CD4-positive, alpha-beta T cell treated with Interleukin-6 at 100 ng/mL for 8 hours (primary cell): Measurements from ENCODE around the gene IRAK3.

Experiments
- DNase-seq: peaks from one replicate; pipeline ENCODE4 v3.0.0-alpha.2; 2020; ENCODE audit warnings: mixed read lengths, low spot score

Gene IRAK3, protein sequence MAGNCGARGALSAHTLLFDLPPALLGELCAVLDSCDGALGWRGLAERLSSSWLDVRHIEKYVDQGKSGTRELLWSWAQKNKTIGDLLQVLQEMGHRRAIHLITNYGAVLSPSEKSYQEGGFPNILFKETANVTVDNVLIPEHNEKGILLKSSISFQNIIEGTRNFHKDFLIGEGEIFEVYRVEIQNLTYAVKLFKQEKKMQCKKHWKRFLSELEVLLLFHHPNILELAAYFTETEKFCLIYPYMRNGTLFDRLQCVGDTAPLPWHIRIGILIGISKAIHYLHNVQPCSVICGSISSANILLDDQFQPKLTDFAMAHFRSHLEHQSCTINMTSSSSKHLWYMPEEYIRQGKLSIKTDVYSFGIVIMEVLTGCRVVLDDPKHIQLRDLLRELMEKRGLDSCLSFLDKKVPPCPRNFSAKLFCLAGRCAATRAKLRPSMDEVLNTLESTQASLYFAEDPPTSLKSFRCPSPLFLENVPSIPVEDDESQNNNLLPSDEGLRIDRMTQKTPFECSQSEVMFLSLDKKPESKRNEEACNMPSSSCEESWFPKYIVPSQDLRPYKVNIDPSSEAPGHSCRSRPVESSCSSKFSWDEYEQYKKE

DNA sequence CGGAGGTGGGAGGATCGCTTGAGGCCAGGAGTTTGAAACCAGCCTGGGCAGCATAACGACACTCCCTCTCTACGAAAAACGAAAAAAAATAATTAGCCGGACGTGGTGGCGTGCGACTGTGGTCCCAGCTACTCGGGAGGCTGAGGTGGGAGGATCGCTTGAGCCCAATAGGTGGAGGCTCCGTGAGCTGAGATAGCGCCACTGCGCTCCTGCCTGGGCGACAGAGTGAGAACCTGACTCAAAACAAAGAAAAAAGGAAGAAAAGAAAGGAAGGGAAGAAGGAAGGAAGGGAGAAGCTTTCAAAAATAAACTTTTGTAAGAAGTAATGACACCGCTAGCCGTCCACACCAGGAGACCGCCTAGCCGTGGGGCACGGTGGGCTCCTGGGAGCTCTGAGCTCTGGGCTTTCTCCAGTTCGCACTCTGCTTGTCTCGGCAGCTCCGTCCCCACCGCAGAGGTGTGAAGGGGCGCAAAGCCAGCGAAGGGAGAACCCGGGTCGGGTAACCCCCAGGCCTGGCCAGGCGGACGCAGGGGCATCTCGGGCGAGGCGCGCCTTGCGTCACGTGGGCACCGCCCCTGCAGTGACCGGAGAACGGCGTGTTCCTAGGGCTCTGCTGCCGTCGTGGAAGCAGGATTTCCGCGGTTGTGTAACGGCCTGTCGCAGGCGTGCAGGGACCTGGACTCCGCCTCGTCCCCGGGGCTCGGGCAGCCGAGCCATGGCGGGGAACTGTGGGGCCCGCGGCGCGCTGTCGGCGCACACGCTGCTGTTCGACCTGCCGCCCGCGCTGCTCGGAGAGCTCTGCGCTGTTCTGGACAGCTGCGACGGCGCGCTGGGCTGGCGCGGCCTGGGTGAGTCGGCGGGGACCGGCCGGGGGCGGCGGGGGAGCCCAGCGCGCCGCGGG is at the start of gene IRAK3:
IRAK3 (plus strand) TSS at position 631 of the 902 bp plus-strand sequence; CDS start at position 717, 86 bp downstream.
- no peak for DNase-seq

DNA sequence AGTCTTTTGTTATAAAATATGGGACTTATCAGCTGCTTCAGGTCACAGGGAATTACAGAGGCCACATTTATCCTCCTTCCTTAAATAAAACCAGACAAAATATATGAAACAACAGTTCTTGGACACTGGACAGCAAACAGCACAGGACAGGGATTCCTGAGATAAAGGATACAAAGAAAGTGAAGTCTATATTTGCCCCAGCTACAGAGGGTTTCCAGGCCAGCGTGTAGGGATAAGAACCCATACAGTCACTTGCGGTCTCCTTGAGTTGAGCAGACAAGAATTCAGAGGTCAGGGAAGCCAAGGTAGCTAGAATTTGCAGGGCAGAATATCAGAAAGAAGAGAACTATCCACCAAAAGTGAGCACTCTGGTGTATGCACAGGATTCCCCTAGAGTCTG is 49.7 kb upstream of the IRAK3 start:
- no peak for DNase-seq

DNA sequence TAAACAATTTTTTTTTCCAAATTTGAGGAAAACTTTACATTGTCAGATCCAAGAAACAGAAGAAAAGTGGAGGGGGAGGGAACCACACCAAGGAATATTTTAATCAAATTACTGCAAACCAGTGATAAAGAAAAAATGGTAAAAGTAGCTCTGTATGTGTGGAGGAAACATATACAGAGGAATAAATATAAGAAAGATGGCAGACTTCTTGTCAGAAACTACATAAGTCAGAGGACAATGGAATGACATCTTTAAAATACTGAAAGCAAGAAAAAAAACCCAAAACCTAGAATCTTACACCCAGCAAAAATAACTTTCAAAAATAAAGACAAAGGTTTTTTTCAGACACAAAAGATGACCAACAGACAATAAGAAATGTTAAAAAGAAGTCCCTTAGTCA is 48.3 kb upstream of the IRAK3 start:
- no peak for DNase-seq

DNA sequence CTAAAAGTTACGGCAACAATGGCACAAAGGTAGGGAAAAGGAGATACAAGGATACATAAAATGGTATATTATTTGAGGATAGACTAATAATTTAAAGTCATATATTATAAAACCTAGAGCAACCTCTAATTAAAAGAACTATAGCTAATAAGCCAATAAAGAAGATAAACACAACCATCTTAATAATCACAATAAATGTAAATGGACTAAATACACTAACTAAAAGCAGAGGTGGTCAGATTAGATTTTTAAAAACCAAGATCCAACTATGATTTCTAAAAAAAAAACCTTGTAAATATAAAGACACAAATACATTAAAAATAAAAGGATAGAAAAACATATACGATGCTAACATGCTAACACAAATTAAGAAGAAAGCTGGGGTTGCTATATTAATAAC is 47.7 kb upstream of the IRAK3 start:
- no peak for DNase-seq

DNA sequence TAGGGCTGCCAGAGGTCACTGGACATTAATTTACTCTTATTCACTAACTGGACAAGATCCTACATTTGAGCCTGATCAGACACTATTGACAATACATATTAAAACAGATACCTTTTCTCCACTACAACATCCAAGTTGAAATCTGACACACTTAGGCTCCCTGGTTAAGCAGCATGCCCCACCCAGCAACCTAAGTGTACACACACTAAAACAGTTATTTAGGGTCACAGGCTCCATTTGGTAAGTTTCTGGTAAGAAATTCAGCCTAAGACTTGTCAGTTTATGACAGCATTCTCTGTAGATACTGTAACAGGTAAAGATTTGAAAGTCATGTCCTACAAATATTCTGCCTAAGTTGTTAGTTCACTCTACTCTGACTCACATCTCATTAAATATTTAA is 46.2 kb upstream of the IRAK3 start:
- DNase-seq, result no peak

DNA sequence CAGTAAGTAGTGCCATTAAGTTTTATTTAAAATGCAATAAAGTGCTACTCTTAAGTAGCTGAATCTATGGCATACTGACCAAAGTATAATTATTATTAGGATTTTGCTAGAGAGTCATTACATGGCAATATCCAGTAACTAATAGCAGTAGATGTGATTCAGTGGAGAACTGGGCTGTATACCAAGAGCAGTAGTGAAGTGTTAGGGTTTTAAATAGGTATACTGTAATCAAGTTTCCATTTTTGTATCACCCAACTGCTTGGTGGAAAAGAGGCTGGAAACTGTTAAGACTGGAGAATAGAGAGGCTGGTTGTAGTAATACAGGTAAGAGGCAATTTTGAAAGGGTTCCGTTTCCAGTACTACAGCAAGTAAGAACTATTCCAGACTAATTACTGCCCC is 45.1 kb upstream of the IRAK3 start:
- no peak for DNase-seq

DNA sequence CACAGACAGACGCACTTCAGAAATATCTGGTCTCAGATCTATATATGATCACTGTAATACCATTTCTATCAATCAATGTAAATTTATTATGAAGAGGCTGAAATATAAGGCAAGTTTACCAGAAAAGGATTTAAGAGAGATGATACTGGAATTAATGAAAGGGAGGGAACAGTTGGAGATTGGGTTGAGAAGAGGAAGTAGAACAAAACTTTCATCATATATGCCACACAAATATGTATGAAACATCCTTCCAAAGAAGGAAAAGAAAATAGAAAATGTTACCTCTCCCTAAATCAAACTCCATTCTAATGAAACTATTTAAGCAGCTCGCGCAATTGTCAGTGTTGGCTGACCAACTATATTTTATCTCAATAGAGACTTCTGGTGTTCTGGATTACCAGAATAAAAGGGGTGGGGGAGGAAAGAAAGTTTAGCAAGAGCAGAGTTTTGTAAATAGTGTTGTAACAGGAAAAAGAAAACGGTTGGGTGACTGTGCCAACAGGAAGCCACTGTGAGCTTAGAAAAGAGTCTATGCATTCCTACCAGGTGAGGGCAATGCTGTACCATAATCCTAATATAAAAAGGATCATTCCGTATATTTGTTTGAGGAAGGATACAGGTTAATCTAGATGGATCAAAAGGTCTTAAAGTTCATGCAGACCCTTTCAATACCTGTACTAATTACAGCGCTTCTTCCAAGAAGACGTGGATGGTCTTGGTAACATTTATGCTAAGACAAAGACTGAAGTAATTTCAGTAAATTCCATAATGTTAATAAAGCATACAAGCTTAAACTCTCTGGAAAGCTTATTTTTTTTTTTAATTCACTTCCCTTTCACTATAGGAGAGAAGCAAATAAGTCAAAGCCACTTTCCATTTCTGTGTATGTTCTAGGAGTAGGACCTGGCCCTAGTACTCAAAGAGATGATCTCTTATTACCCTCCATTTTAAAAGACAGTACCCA is 43.9 kb upstream of the IRAK3 start:
- no peak for DNase-seq

DNA sequence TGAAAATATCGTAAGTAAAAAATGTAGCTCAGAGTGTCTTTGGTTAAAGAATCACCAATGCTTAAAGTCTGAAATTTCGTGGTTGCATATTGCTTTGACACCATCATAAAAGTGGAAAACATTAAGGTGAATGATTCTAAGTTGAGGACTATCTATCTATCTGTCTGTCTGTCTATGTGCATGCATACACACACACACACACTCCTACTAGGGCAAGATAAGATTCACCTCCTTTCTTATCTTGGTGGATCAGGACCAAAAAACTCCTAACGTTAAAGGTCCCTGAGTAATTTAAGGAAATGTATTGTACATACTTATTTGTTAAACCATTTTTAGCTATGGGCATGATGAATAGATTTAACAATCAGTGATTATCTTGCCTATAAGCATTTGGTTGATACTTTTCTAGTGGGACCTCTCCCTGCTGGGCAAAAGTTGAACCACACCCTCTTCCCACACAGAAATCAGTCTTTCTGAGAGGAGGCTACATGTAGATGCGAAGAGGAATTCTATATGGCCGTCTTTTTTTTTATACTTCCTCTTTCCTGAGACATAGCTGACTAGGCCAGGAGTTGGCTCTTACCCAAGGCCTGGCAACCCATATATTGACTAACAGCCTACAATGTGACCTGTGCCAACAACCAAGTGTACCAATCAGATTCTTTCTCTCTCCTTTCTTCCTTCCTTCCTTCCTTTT is 39.2 kb upstream of the IRAK3 start:
- DNase-seq, result no peak

DNA sequence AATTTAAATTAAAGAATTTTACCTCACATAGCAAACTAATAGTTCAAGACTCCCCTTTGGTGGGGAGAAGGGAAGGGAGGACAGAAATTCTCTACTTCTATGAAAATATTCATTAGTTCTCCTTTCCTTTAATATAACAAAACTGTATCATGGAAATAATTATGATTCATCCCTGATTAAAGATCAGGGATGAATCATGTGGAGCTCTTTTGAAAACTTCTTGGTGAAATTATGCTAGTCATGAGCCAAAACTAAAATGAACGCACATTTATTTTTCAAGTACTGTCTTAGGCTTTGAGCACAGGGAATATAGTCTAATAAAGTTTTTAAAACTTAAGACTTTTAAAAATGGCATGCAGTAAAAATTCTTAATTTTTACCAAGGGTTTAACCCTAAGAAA is 36.3 kb upstream of the IRAK3 start:
- no peak for DNase-seq

DNA sequence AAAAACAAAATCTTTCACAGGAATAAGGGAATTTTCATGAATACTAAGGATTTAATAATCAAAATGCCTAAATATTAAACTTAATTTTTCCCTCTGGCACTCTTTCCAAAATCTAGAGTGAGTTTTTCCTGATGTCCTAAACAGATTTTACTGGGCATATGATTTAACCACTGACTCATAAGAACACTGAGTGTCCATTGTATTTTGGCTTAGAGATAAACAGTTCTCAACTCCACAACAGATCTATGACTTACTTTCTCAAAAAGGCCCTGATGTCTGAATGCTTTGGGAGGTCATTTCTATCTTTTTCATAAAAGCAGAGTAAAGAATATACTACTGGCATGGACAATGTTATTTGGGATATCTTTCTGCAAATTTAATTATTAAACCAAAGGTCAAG is 34.2 kb upstream of the IRAK3 start:
- DNase-seq, result no peak

DNA sequence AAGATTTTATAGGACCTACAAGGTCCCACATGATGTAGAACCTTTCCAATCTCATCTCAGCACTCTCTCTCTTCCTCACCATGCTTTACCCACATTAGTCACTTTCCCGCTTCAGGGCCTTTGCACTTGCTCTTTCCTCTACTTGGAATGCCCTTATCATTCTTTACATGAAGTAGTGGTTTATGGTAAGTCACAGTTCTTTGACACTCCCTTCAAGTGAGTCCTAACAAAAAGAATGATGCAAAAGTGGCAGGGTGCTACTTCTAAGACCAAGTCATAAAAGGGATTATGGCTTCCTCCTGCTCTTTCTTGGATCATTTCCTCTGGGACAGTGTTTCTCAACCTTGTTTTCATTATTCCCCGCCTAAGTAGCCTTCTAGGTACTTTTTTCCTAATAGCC is 32.4 kb upstream of the IRAK3 start:
- no peak for DNase-seq

DNA sequence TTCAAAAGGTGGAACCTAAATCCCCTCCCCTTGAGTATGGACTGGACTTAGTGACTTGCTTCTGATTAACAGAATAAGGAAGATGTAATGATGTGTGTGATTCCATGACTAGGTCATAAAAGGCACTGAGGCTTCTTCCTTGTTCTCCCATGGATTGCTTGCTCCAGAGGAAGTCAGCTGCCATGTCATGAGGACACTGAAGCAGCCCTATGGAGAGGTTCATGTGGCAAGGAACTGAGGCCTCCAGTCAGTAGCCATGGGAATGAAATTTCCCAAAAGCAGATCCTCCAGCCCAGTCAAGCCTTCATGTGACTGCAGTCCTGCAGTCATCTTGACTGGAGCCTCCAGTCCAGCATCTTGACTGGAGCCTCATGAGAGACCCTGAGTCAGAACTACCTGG is 29.9 kb upstream of the IRAK3 start:
- DNase-seq, result no peak

DNA sequence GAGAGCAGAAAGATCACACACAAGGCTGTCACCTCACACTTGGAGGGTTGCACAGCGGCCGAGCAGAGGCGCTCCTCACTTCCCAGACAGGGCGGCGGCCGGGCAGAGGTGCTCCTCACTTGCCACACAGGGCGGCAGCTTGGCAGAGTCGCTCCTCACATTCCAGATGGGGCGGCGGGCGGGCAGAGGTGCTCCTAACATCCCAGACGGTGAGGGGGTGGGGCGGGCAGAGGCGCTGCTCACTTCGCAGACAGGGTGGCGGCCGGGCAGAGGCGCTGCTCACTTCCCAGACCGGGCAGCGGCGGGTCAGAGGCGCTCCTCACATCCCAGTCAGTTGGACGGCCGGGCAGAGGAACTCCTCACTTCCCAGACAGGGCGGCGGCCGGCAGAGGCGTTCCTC is 28.3 kb upstream of the IRAK3 start:
- no peak for DNase-seq

DNA sequence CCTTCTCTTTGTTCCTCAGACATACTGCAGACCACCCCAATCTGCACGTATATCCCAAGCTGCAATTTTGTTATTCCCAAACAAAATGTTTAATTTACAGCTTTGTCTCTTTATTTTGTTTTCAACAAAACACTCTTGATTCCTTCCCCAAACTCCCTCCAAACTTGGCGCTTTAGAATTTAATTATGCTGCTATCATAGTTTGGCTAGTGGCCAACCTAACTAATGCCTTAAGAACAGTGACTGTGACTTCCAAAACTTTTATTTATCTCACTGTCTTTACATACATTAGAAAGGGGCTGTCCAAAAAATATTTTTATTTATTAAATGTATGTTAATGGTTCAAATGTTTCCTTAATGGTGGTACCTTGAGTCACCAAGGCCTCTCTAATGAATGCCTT is 26.3 kb upstream of the IRAK3 start:
- no peak for DNase-seq

DNA sequence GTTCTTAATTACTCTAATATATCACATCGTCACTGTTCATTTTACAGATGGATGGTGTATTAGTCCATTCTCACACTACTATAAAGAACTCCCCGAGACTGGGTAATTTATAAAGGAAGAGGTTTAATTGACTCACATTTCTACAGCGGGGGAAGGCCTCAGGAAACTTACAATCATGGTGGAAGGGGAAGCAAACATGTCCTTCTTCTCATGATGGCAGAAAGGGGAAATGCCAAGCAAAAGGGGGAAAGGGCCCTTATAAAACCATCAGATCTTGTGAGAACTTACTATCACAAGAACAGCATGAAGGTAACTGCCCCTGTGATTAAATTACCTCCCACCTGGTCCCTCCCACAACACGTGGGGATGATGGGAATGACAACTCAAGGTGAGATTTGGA is 25.7 kb upstream of the IRAK3 start:
- DNase-seq, result no peak

DNA sequence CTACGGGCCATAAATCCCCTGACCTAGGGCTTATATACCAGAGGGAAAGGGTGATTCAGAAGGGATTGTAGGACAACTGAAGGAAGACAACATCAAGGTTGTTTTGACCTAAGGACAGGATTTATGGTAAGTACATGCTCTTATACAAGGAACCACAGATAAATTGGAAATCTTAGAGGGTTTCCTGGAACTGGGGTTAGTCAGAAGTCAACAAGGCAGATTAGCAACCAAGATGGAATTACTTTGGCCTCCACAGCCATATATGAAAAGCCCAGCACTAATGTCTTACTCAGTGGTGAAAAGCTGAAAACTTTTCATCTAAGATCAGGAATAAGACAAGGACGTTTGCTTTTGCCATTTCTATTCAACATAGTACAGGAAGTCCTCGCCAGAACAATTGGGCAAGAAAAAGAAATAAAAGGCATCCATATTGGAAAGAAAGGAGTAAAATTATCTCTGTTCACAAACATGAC is 24.6 kb upstream of the IRAK3 start:
- DNase-seq, result no peak

DNA sequence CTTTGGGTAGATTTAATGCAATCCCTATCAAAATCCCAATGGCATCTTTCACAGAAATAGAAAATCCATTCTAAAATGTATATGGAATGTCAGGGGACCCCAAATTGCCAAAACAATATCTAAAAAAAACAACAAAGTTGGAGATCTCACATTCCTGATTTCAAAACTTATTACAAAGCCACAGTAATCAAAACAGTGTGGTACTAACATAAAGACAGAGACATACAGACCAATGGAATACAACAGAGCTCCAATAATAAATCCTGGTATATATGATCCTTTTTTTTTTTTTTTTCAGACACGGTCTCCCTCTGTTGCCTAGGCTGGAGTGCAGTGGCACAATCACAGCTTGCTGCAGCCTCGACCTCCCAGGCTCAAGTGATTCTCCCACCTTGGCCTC is 23.9 kb upstream of the IRAK3 start:
- no peak for DNase-seq

DNA sequence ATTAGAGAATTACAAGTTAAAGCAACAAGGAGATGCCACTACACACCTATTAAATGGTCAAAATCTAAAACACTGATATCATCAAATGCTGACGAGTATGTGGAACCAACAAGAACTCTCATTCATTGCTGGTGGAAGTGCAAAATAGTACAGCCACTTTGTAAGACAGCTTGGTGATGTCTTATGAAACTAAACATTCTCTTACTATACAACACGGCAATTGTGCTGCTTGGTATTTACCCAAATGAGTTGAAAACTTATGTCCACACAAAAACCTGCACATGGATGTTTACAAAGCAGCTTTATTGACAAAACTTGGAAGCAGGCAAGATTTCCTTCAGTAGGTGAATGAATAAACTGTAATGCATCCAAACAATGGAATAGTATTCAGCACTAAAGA is 22.5 kb upstream of the IRAK3 start:
- DNase-seq, result no peak

DNA sequence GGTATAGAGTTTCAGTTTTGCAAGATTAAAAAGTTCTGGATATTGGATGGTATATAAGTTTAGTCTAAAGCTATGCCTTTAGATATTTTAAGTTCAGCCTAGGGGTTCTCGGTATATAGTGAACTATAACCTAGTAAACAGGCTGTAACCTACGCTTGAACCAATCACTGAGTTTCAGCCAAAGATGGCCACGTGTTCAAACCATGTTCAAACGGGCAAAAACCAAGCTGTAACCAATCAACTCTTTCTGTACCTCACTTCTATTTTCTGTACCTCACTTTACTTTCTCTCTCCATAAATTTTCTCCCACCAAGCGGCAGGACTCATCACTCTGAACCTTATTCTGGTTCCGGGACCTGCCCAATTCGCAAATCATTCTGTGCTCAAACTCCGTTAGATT is 20.6 kb upstream of the IRAK3 start:
- DNase-seq, result no peak

DNA sequence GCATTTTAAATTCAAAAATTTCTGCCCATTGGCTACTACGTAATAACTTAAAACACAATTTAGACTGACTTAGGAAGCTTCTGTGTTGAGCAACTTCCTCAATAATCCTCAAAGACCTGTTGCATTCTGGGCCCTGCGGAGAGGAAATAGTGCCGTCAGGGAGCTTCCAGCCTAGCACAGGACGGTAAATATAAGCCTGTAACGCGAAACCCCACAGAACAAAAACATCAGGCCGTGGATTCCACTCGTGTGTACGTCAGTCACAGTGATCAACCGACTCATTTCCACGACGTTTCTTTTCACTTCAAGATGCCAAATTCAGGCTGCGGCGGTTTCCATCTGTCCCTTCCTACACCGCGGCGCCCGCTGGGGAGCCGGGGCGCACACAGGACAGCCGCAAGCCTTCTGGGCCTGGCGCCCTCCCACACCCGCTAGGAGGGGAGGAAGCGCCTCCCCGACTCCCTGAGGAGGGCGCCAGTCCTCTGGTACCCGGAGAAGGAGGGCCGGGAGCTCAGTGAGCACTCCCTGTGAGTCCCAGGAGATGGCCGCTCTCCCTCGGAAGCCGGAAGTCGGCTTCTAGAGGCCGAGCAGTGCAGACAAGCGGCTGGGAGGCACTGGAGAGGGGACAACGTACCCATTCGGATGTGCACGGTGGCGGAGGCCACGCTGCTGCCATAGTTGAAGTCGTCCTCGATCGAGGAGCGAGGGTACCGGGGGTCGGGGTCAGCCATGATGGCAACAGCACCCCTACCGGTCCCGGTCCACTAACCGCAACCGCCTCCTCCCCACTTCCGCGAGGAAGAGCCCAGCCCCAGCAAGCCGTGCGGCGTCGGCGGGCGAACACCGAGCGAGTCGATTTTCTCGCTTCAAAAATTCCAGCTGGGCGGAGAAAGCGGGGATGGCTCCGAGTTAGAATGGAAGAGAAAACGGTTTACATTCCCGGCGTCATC is 19.5 kb upstream of the IRAK3 start, which contains the start of gene TMBIM4:
TMBIM4 (minus strand) TSS at position 776 of the 950 bp plus-strand sequence; CDS start at position 731, 45 bp downstream.
- DNase-seq, result peak; percentile 81
